ENCODE measurements around the gene PLPPR1.

Gene PLPPR1

DNA sequence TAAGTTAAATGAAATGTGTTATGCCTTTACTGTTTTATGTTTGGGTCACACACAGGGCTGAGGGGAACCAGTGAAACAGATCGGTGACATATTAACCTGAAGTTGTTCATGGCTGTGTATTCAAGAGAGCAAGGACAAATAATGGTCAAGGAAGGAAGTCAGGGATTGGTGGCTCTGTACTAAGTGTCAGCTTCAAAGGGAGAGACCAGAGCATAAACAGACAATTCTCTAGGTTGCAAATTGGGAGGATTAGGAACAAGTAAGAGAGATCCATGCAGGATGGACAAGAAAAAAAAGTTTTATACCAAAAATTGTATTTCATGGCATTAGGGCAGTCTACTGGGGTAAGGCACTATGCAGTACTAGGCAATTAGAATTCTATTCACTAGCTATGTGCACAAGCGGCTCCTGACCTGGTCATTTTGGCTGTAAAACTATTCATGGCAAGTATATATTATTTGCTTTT, 156.3 kb downstream of the PLPPR1 start:
- no peak for DNase-seq (ENCODE audit: extremely low read depth, low read depth)
- TF ChIP-seq, protein P1, sequence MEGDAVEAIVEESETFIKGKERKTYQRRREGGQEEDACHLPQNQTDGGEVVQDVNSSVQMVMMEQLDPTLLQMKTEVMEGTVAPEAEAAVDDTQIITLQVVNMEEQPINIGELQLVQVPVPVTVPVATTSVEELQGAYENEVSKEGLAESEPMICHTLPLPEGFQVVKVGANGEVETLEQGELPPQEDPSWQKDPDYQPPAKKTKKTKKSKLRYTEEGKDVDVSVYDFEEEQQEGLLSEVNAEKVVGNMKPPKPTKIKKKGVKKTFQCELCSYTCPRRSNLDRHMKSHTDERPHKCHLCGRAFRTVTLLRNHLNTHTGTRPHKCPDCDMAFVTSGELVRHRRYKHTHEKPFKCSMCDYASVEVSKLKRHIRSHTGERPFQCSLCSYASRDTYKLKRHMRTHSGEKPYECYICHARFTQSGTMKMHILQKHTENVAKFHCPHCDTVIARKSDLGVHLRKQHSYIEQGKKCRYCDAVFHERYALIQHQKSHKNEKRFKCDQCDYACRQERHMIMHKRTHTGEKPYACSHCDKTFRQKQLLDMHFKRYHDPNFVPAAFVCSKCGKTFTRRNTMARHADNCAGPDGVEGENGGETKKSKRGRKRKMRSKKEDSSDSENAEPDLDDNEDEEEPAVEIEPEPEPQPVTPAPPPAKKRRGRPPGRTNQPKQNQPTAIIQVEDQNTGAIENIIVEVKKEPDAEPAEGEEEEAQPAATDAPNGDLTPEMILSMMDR (IDR thresholded peaks at IDR 0.05; ENCODE audit: low read depth, low read length), result no peak

DNA sequence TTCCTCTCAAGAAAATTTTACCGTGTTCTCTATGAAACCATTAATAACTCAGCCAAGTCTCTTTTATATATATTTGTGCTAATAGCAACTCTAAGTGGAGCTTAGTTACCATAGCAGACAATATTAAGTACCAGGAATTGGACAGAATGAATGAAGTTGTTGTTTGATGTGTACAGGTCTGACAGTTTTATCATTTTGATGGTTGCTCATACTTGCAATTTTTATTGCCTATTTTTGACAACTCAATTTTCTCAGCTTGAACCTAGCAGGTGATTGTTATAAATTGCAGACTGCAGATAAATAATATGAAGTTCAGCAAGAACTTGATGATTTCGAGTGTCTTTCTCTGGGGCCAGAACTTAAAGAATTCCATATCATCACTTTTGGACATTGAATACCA, 163.2 kb downstream of the PLPPR1 start:
- no peak for DNase-seq (ENCODE audit: extremely low read depth, low read depth)
- TF ChIP-seq, protein P1 (IDR thresholded peaks at IDR 0.05; ENCODE audit: low read depth, low read length), result no peak

DNA sequence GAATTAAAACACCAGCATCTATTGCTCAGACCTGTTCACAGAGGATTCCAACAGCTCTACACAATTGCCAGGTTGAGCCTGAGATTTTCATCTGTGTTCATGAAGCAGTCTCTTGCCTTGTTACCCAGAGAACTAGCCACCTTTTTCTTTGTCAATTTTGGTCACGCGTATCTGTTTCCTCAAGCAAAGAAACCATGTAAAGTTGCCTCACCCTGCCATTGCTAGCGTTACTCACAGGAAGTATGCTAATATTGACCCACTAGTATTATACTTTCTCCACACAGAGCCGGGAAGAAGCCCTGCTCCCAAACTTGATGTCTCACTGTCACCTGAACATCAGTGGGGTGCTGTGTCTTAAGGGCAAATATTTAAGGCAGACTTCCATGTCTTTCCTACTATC, 168.5 kb downstream of the PLPPR1 start:
- DNase-seq (ENCODE audit: extremely low read depth, low read depth), result no peak
- TF ChIP-seq, protein P1 (IDR thresholded peaks at IDR 0.05; ENCODE audit: low read depth, low read length), result no peak

DNA sequence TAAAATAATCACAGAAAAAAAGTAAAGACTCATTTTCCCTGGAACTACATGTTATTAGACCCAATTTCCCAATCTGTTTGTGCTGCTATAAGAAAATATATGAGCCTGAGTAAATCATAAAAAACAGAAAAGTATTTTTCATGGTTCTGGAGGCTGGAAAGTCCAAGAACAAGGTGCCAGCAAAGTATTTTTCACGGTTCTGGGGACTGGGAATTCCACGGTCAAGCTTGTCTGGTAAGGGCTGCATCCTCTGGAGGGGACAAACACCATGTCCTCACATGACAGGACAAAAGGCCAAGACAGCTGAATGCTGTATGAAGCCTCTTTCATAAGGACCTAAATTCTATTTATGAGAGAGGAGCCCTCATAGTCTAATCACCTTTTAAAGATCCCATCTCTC, 172.3 kb downstream of the PLPPR1 start:
- DNase-seq (ENCODE audit: extremely low read depth, low read depth), result no peak
- TF ChIP-seq, protein P1 (IDR thresholded peaks at IDR 0.05; ENCODE audit: low read depth, low read length), result no peak

DNA sequence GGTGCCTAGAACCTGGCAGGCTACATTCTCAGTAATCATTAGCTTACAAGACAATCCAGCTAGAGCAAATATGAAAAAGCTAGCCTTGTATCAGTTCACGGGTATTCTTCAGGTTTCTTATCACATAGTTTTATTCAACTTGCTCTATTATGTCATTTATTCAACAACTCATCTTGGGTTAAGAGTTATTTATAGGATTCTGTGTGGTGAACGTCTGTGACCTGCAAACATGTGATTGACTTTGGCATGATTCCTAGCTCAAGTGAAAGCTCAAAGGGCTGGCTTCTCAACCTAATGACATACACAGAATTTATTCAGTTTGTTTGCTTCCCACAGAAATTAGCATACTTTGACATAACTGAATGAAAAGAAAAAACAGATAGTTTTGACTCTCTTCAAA, 173.1 kb downstream of the PLPPR1 start:
- TF ChIP-seq, protein P1 (IDR thresholded peaks at IDR 0.05; ENCODE audit: low read depth, low read length), result no peak
- no peak for DNase-seq (ENCODE audit: extremely low read depth, low read depth)

DNA sequence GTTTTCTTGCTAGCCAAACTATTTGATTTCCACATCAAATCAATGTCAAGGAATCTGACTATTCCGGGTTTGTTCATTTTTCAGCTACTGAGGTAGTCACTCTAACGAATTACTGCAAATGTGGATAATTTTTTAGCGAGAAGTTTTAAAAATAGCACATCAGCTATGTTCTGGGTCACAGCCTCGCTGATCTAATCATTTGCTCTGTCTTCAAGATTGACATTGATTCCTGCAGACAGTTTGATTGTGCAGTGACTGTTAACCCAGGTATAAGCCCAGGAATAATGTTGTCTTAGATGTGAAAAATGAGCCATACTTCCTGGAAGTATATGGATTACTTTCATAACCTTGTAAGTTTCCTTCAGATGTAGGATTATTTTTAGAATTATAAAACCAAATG, 181.1 kb downstream of the PLPPR1 start:
- DNase-seq (ENCODE audit: extremely low read depth, low read depth), result no peak
- TF ChIP-seq, protein P1 (IDR thresholded peaks at IDR 0.05; ENCODE audit: low read depth, low read length), result no peak

DNA sequence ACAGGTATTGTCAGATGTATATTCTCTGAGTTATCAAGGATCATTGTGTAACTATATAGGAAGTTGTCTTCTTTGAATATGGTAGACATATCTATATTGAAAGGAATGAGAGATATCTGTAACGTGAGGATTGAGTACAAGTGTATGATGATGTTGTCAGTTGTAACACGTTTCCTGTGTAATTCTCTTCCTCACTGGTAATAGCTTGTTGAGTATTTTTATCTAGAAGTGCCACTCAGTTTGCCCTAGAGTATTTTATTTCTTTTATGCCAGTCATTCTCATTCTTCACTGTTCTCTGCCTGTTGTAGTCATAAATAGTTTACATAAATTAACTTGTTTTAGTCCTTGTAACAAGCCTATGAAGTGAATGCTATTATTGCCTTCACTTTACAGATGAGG, 184.1 kb downstream of the PLPPR1 start:
- TF ChIP-seq, protein P1 (IDR thresholded peaks at IDR 0.05; ENCODE audit: low read depth, low read length), result no peak
- DNase-seq (ENCODE audit: extremely low read depth, low read depth), result no peak
